CD14-positive monocyte (primary cell): ENCODE data around the gene TMX3. TPM values are rescaled to one million over a fixed set of nuclear protein-coding genes. Genes with fewer than 3 reads are reported as not detected.
A peak's percentile ranks its signal among the peaks of the same experiment; 100 is the strongest.

Source experiments
- DNase-seq, 3 donors: peaks; one replicate each; pipeline ENCODE4 v3.0.0-alpha.2; 2011 to 2022
- H2AFZ ChIP-seq: 2 replicates; pipeline ENCODE4 v1.6.0; 2012; ENCODE audit warnings: mild to moderate bottlenecking, low read depth, low read length, inconsistent platforms; ENCODE audit not compliant: insufficient read depth, poor library complexity, severe bottlenecking
- H3K27ac ChIP-seq, 2 donors: 1 replicate in 1 of 2; 2 replicates in 1 of 2; pipeline ENCODE4 v1.5.1; 2012 to 2013; ENCODE audit warnings: low read length in 2 of 2, control low read depth in 1 of 2, inconsistent platforms in 1 of 2, low read depth in 1 of 2, mild to moderate bottlenecking in 1 of 2
- H3K27me3 ChIP-seq, 2 donors: one replicate each; pipeline versions ENCODE4 v1.6.0 to v1.6.1; 2011 to 2013; ENCODE audit warnings: low read length in 2 of 2; ENCODE audit not compliant: control insufficient read depth in 2 of 2, insufficient read depth in 2 of 2
- H3K36me3 ChIP-seq, 2 donors: replicated peaks in 1 of 2; 1 replicate in 1 of 2; 2 replicates in 1 of 2; pipeline versions ENCODE4 v1.5.1 to v1.6.1; 2012 to 2013; ENCODE audit warnings: low read length in 2 of 2, control low read depth in 1 of 2, inconsistent platforms in 1 of 2, mild to moderate bottlenecking in 1 of 2; ENCODE audit not compliant: insufficient read depth in 2 of 2, control insufficient read depth in 1 of 2
- H3K4me1 ChIP-seq, 2 donors: 1 replicate in 1 of 2; 2 replicates in 1 of 2; pipeline versions ENCODE4 v1.5.1 to v1.6.1; 2012 to 2013; ENCODE audit warnings: low read length in 2 of 2, control low read depth in 1 of 2, inconsistent platforms in 1 of 2, mild to moderate bottlenecking in 1 of 2, moderate library complexity in 1 of 2; ENCODE audit not compliant: insufficient read depth in 2 of 2, control insufficient read depth in 1 of 2
- H3K4me2 ChIP-seq: replicated peaks from 2 replicates; pipeline ENCODE3; 2012; ENCODE audit warnings: low read length, moderate library complexity, mild to moderate bottlenecking; ENCODE audit not compliant: poor library complexity, severe bottlenecking; ENCODE audit errors: extremely low read depth
- H3K4me3 ChIP-seq, 3 experiments: fragments of 200-600 bp in 1 of 3; sonication (generic) in 1 of 3; replicated peaks in 1 of 3; 1 replicate in 2 of 3; 2 replicates in 1 of 3; pipeline ENCODE4 v1.5.1; 2011 to 2013; ENCODE audit warnings: low read length in 3 of 3, mild to moderate bottlenecking in 3 of 3, control low read depth in 2 of 3, low read depth in 2 of 3, inconsistent platforms in 1 of 3, moderate library complexity in 1 of 3
- H3K79me2 ChIP-seq: 2 replicates; pipeline ENCODE4 v1.6.0; 2012; ENCODE audit warnings: mild to moderate bottlenecking, control low read depth, inconsistent platforms, low read length, moderate library complexity; ENCODE audit not compliant: insufficient read depth
- H3K9ac ChIP-seq: 2 replicates; pipeline ENCODE4 v1.6.0; 2017; ENCODE audit warnings: low read length, mild to moderate bottlenecking; ENCODE audit not compliant: insufficient read depth, poor library complexity, severe bottlenecking
- H3K9me3 ChIP-seq, 2 donors: replicated peaks in 1 of 2; 1 replicate in 1 of 2; 2 replicates in 1 of 2; pipeline versions ENCODE4 v1.5.1 to v1.6.1; 2012 to 2013; ENCODE audit warnings: low read length in 2 of 2, control low read depth in 1 of 2; ENCODE audit not compliant: control insufficient read depth in 1 of 2, insufficient read depth in 1 of 2
- H4K20me1 ChIP-seq: 2 replicates; pipeline ENCODE4 v1.6.0; 2012; ENCODE audit warnings: mild to moderate bottlenecking, low read length, control low read depth, moderate library complexity; ENCODE audit not compliant: insufficient read depth
- H3K27ac Mint-ChIP-seq, 7 donors: one replicate each; pipeline ENCODE4 v1.8.0; 2020; ENCODE audit warnings: mild to moderate bottlenecking in 7 of 7, mixed read lengths in 7 of 7, moderate library complexity in 6 of 7, inconsistent platforms in 2 of 7
- H3K27me3 Mint-ChIP-seq, 3 donors: one replicate each; pipeline ENCODE4 v1.8.0; 2021 to 2022; ENCODE audit warnings: low read depth in 3 of 3, mild to moderate bottlenecking in 3 of 3, mixed read lengths in 3 of 3, moderate library complexity in 3 of 3, inconsistent platforms in 1 of 3
- H3K36me3 Mint-ChIP-seq, 2 donors: one replicate each; pipeline ENCODE4 v1.8.0; 2020; ENCODE audit warnings: mixed read lengths in 2 of 2, inconsistent platforms in 1 of 2, mild to moderate bottlenecking in 1 of 2
- H3K4me1 Mint-ChIP-seq: one replicate; pipeline ENCODE4 v1.8.0; 2020; ENCODE audit warnings: mild to moderate bottlenecking, mixed read lengths
- H3K4me3 Mint-ChIP-seq, 2 donors: one replicate each; pipeline ENCODE4 v1.8.0; 2020; ENCODE audit warnings: mild to moderate bottlenecking in 2 of 2, mixed read lengths in 2 of 2, moderate library complexity in 1 of 2
- H3K9me3 Mint-ChIP-seq, 7 donors: one replicate each; pipeline ENCODE4 v1.8.0; 2020 to 2022; ENCODE audit warnings: mixed read lengths in 7 of 7, mild to moderate bottlenecking in 6 of 7, moderate library complexity in 6 of 7, inconsistent platforms in 2 of 7
- CTCF ChIP-seq: fragments of 200-600 bp; IDR thresholded peaks from one replicate; pipeline ENCODE4 v1.8.0; 2022; ENCODE audit warnings: antibody characterized with exemption, mild to moderate bottlenecking
- WGBS: methylation state at CpG from one replicate; pipeline ENCODE4 v1.1.5; 2013; ENCODE audit warnings: missing lambda C conversion rate; ENCODE audit not compliant: insufficient coverage; 5-methylcytosine and 5-hydroxymethylcytosine counted together
- intact Hi-C, 2 donors: fragments of 100-400 bp; cut with micrococcal nuclease; formaldehyde crosslinking; loops; one replicate each; pipeline versions ENCODE4 v1.15.0 to v1.15.1; 2023
- polyA plus RNA-seq, 3 donors: library from polyadenylated mRNA; depleted of rRNA in 1 of 3; unstranded in 2 of 3; stranded (reverse) in 1 of 3; fragments of 300-500 nt in 2 of 3; fragments of >200 nt in 1 of 3; fragmentation: Illumina TruSeq in 2 of 3; gene quantifications; 1 replicate in 2 of 3; 2 replicates in 1 of 3; pipeline ENCODE4 v1.2.3, GENCODE V29; 2012 to 2021

The TMX3 gene
- polyA plus RNA-seq, 3 donors, result 13.7 to 37.7 (median 16.5) TPM

GRCh38 chr18:68705119-68705518 lies 9.8 kb downstream of the TMX3 start:
- DNase-seq, result no peak
- Mint-ChIP-seq H3K4me3 (no peak overlapping the region), H3K27ac (peak overlapping the region in 3 of 7 donors; percentile 0 to 2 (median 2)), H3K4me1 (no peaks in the 10 kb centered on the region), H3K36me3 (peaks cover 59 to 83% of the 10 kb centered on the region in 2 donors), H3K9me3 (no peaks in the 10 kb centered on the region), H3K27me3 (no peaks in the 10 kb centered on the region)
- WGBS, result no CpG with 5 or more reads among the region's 1 CpG
- Histone ChIP-seq H3K4me2 (no peak overlapping the region), H3K27me3 (no peaks in the 10 kb centered on the region), H3K4me3 (no peak overlapping the region), H3K9me3 (no peaks in the 10 kb centered on the region), H3K27ac (no peak overlapping the region), H2AFZ (no peak overlapping the region), H3K79me2 (peaks cover 21% of the 10 kb centered on the region), H3K4me1 (no peaks in the 10 kb centered on the region), H3K9ac (no peak overlapping the region), H4K20me1 (peaks cover 32% of the 10 kb centered on the region), H3K36me3 (peaks cover 64 to 88% of the 10 kb centered on the region in 2 donors)
- intact Hi-C loops, result no loop called here
- TF ChIP-seq CTCF, result no peak

GRCh38 chr18:68703326-68703725 lies 11.6 kb downstream of the TMX3 start:
- Mint-ChIP-seq H3K4me3 (no peak overlapping the region), H3K9me3 (peaks cover 0 to 5% (median 0%) of the 10 kb centered on the region in 7 donors), H3K27me3 (no peaks in the 10 kb centered on the region), H3K4me1 (no peaks in the 10 kb centered on the region), H3K27ac (peak overlapping the region in 1 of 7 donors; percentile 54), H3K36me3 (peaks cover 61 to 88% of the 10 kb centered on the region in 2 donors)
- no peak for DNase-seq
- no peak overlapping the region for H3K9ac ChIP-seq
- peaks cover 19% of the 10 kb centered on the region for H3K79me2 ChIP-seq
- H2AFZ ChIP-seq, result no peak overlapping the region
- no peak overlapping the region for H3K27ac ChIP-seq
- intact Hi-C loops, result no loop called here
- peaks cover 59 to 87% of the 10 kb centered on the region in 2 donors for H3K36me3 ChIP-seq
- H3K4me1 ChIP-seq, result no peaks in the 10 kb centered on the region
- H3K9me3 ChIP-seq, result no peaks in the 10 kb centered on the region
- TF ChIP-seq CTCF, result no peak
- WGBS, result 90% methylated on average over 2 of the region's 3 CpGs
- peaks cover 22% of the 10 kb centered on the region for H4K20me1 ChIP-seq
- no peaks in the 10 kb centered on the region for H3K27me3 ChIP-seq
- H3K4me2 ChIP-seq, result no peak overlapping the region
- H3K4me3 ChIP-seq, result no peak overlapping the region
